IMR-90 (cell line): Measurements from ENCODE around the gene KRT27. TPM values are rescaled to one million over a fixed set of nuclear protein-coding genes. Genes with fewer than 3 reads are reported as not detected.

ENCODE experiments used
- ATAC-seq: fragments of 200-7000 bp; cut with Tn5 transposase; 2 replicates; pipeline ENCODE4 v1.9.1; 2020; ENCODE audit warnings: low read depth, mild to moderate bottlenecking, moderate library complexity
- BruUV-seq: library from RNA; stranded (reverse); fragments of 400-500 nt; replicated peaks from 2 replicates; lab custom pipeline; 2021; lab: Mats Ljungman, UMichigan
- CTCF ChIA-PET: fragments of 300-600 bp; formaldehyde crosslinking; extraction: SDS; loops from one replicate; lab custom pipeline; 2021; ENCODE audit warnings: antibody characterized with exemption; lab: Yijun Ruan, JAX
- POLR2A ChIA-PET: fragments of 300-600 bp; sonication (Branson Sonifier 250); formaldehyde crosslinking; loops from one replicate; lab custom pipeline; 2022; ENCODE audit warnings: antibody characterized with exemption; ENCODE audit not compliant: unreplicated experiment; lab: Charles Lee
- DNase-seq: peaks from one replicate; pipeline ENCODE4 v3.0.0; 2013
- H2AFZ ChIP-seq: replicated peaks from 2 replicates; pipeline ENCODE3; 2013; ENCODE audit warnings: low read length, mild to moderate bottlenecking; ENCODE audit not compliant: poor library complexity
- H2AK5ac ChIP-seq: 2 replicates; pipeline ENCODE4 v1.6.1; 2013; ENCODE audit warnings: low read depth, low read length, inconsistent platforms
- H2AK9ac ChIP-seq: replicated peaks from 2 replicates; pipeline ENCODE3; 2013; ENCODE audit warnings: mild to moderate bottlenecking, low read depth, low read length, moderate library complexity; ENCODE audit not compliant: poor library complexity
- H2BK120ac ChIP-seq: 2 replicates; pipeline ENCODE4 v1.6.1; 2013; ENCODE audit warnings: low read depth, low read length, inconsistent platforms
- H2BK15ac ChIP-seq: 3 replicates; pipeline ENCODE4 v1.6.1; 2013; ENCODE audit warnings: low read depth, low read length, inconsistent platforms
- H2BK20ac ChIP-seq: 2 replicates; pipeline ENCODE4 v1.6.1; 2013; ENCODE audit warnings: low read depth, mild to moderate bottlenecking, inconsistent platforms, low read length, moderate library complexity
- H2BK5ac ChIP-seq: 2 replicates; pipeline ENCODE4 v1.6.1; 2013; ENCODE audit warnings: mild to moderate bottlenecking, low read depth, low read length, inconsistent platforms; ENCODE audit not compliant: poor library complexity, severe bottlenecking
- H3K14ac ChIP-seq: replicated peaks from 2 replicates; pipeline ENCODE4 v1.6.1; 2013; ENCODE audit warnings: low read depth, low read length, inconsistent platforms
- H3K18ac ChIP-seq: 2 replicates; pipeline ENCODE4 v1.6.1; 2013; ENCODE audit warnings: low read depth, low read length, control low read depth
- H3K23ac ChIP-seq: 2 replicates; pipeline ENCODE4 v1.6.1; 2013; ENCODE audit warnings: low read depth, low read length, inconsistent platforms
- H3K27ac ChIP-seq: 2 replicates; pipeline ENCODE4 v1.5.1; 2013; ENCODE audit warnings: mild to moderate bottlenecking, control low read depth, low read length; ENCODE audit not compliant: insufficient read depth
- H3K27me3 ChIP-seq: 2 replicates; pipeline ENCODE4 v1.6.1; 2013; ENCODE audit warnings: low read length; ENCODE audit not compliant: control insufficient read depth, insufficient read depth
- H3K36me3 ChIP-seq: 2 replicates; pipeline ENCODE4 v1.6.1; 2013; ENCODE audit warnings: low read length, mixed read lengths; ENCODE audit not compliant: control insufficient read depth, insufficient read depth
- H3K4ac ChIP-seq: 2 replicates; pipeline ENCODE4 v1.6.1; 2013; ENCODE audit warnings: low read depth, low read length, inconsistent platforms
- H3K4me1 ChIP-seq: 2 replicates; pipeline ENCODE4 v1.6.1; 2013; ENCODE audit warnings: low read length, mixed read lengths; ENCODE audit not compliant: control insufficient read depth, insufficient read depth
- H3K4me2 ChIP-seq: 2 replicates; pipeline ENCODE4 v1.6.1; 2013; ENCODE audit warnings: low read depth, mild to moderate bottlenecking, control low read depth, low read length, moderate library complexity
- H3K4me3 ChIP-seq: 2 replicates; pipeline ENCODE4 v1.5.1; 2013; ENCODE audit warnings: low read depth, mild to moderate bottlenecking, control low read depth, low read length, moderate library complexity; ENCODE audit not compliant: insufficient read depth
- H3K56ac ChIP-seq: 2 replicates; pipeline ENCODE4 v1.6.1; 2013; ENCODE audit warnings: low read length, inconsistent platforms; ENCODE audit not compliant: insufficient read depth; ENCODE audit errors: extremely low read depth
- H3K79me1 ChIP-seq, 2 experiments: 2 replicates each; pipeline ENCODE4 v1.6.1; 2013; ENCODE audit warnings: low read length in 2 of 2, inconsistent platforms in 1 of 2, low read depth in 1 of 2
- H3K9ac ChIP-seq: 2 replicates; pipeline ENCODE4 v1.6.1; 2013; ENCODE audit warnings: low read depth, low read length, control low read depth
- H3K9me1 ChIP-seq: 2 replicates; pipeline ENCODE4 v1.6.1; 2013; ENCODE audit warnings: low read length, inconsistent platforms; ENCODE audit not compliant: insufficient read depth
- H3K9me3 ChIP-seq: 2 replicates; pipeline ENCODE4 v1.6.1; 2013; ENCODE audit warnings: low read length; ENCODE audit not compliant: control insufficient read depth, insufficient read depth
- H4K20me1 ChIP-seq: 2 replicates; pipeline ENCODE4 v1.6.1; 2013; ENCODE audit warnings: low read length, inconsistent platforms; ENCODE audit not compliant: insufficient read depth
- H4K5ac ChIP-seq: 2 replicates; pipeline ENCODE4 v1.6.1; 2013; ENCODE audit warnings: mild to moderate bottlenecking, low read depth, low read length, control low read depth
- H4K8ac ChIP-seq, 2 experiments: 2 replicates each; pipeline ENCODE4 v1.6.1; 2013; ENCODE audit warnings: low read depth in 2 of 2, low read length in 2 of 2, control low read depth in 1 of 2, inconsistent platforms in 1 of 2
- H4K91ac ChIP-seq: 2 replicates; pipeline ENCODE4 v1.6.1; 2013; ENCODE audit warnings: low read depth, low read length, inconsistent platforms; ENCODE audit not compliant: insufficient read depth
- CEBPB ChIP-seq: IDR thresholded peaks from 2 replicates; pipeline ENCODE4 v1.6.1; 2012; ENCODE audit warnings: low read depth, low read length, improper control_type of control experiment
- CHD1 ChIP-seq: IDR thresholded peaks from 2 replicates; pipeline ENCODE4 v1.6.1; 2012; ENCODE audit warnings: low read depth, low read length, improper control_type of control experiment
- CTCF ChIP-seq: conservative IDR thresholded peaks from 2 replicates; pipeline ENCODE4 v1.5.1; 2012; ENCODE audit warnings: mild to moderate bottlenecking, low read depth, low read length, improper control_type of control experiment
- MAZ ChIP-seq: IDR thresholded peaks from 2 replicates; pipeline ENCODE4 v1.6.1; 2012; ENCODE audit warnings: low read depth, mild to moderate bottlenecking, low read length, improper control_type of control experiment, moderate library complexity, borderline replicate concordance
- MXI1 ChIP-seq: IDR thresholded peaks from 2 replicates; pipeline ENCODE4 v1.6.1; 2012; ENCODE audit warnings: low read depth, mild to moderate bottlenecking, low read length, moderate library complexity, borderline replicate concordance
- NFE2L2 ChIP-seq: fragments of 150-350 bp; IDR thresholded peaks from 2 replicates; pipeline ENCODE4 v1.6.1; 2016; ENCODE audit warnings: low read depth, mild to moderate bottlenecking, low read length
- RAD21 ChIP-seq: IDR thresholded peaks from 2 replicates; pipeline ENCODE4 v1.6.1; 2012; ENCODE audit warnings: low read length, improper control_type of control experiment
- SMC3 ChIP-seq: fragments of 150-350 bp; IDR thresholded peaks from 2 replicates; pipeline ENCODE4 v1.6.1; 2016; ENCODE audit warnings: low read depth, mild to moderate bottlenecking, antibody characterized with exemption, low read length, moderate library complexity
- WGBS, 2 experiments: methylation state at CpG; one replicate each; pipeline versions ENCODE4 v1.1.5 to v1.1.7; 2013; ENCODE audit warnings: missing lambda C conversion rate in 2 of 2; ENCODE audit not compliant: insufficient read length in 1 of 2; ENCODE audit errors: extremely low coverage in 2 of 2; 5-methylcytosine and 5-hydroxymethylcytosine counted together
- dilution Hi-C: fragments of 300-500 bp; cut with HindIII; formaldehyde crosslinking; loops from one replicate; pipeline ENCODE4 v1.14.3; 2018; ENCODE audit warnings: low sequenced_read_pairs; ENCODE audit not compliant: unreplicated experiment
- in situ Hi-C: fragments of 300-500 bp; cut with MboI; formaldehyde crosslinking; loops from 3 replicates; pipeline ENCODE4 v1.14.3; 2019; ENCODE audit warnings: low sequenced_read_pairs, inconsistent platforms, mixed read lengths
- intact Hi-C: fragments of 100-400 bp; cut with micrococcal nuclease; formaldehyde crosslinking; loops from 2 replicates; pipeline ENCODE4 v1.10.0; 2022
- polyA plus RNA-seq, 3 experiments: library from polyadenylated mRNA; depleted of rRNA; stranded (reverse); fragments of >200 nt; gene quantifications; 2 replicates each; pipeline ENCODE4 v1.2.3, GENCODE V29; 2012; ENCODE audit warnings: low replicate concordance in 1 of 3
- total RNA-seq: library from RNA; depleted of rRNA; stranded (reverse); fragments of >200 nt; gene quantifications from 2 replicates; pipeline ENCODE4 v1.2.3, GENCODE V29; 2012

Gene KRT27
- total and polyA plus RNA-seq, 2 of the 4 experiments (the other 2 are of a cell fraction), result not detected

- Histone ChIP-seq H3K36me3 (no peaks in the 10 kb centered on the region), H2AFZ (no peak overlapping the region), H3K27me3 (no peaks in the 10 kb centered on the region; the same call in 1 of the 2 replicates), H4K20me1 (no peaks in the 10 kb centered on the region), H3K23ac (peak overlapping the region; percentile 14; the same call in 1 of the 2 replicates), H2AK5ac (peak overlapping the region; percentile 2; the same call in 1 of the 2 replicates), H3K4me2 (peak overlapping the region; percentile 73; the same call in 1 of the 2 replicates), H3K79me1 (no peaks in the 10 kb centered on the region), H3K4me3 (no peak overlapping the region), H3K9ac (no peak overlapping the region), H4K5ac (no peak overlapping the region), H3K56ac (no peak overlapping the region), H2BK5ac (peak overlapping the region; percentile 57), H3K27ac (no peak overlapping the region), H3K14ac (peak overlapping the region; percentile 34; the same call in 1 of the 2 replicates), H2BK120ac (peak overlapping the region; percentile 41; the same call in 1 of the 2 replicates), H3K4me1 (peaks cover 2% of the 10 kb centered on the region; the same call in 1 of the 2 replicates), H3K18ac (peak overlapping the region; percentile 33; the same call in 1 of the 2 replicates), H3K4ac (peak overlapping the region; percentile 26; the same call in 1 of the 2 replicates), H3K9me1 (no peaks in the 10 kb centered on the region), H4K8ac (peak overlapping the region in 1 of 2 experiments; percentile 31; a peak in 1 of 4 replicates), H2BK15ac (peak overlapping the region; percentile 36; the same call in 1 of the 3 replicates), H3K9me3 (no peaks in the 10 kb centered on the region), H4K91ac (no peak overlapping the region), H2AK9ac (no peak overlapping the region), H2BK20ac (peak overlapping the region; percentile 82)
- POLR2A ChIA-PET, result no interaction called here
- ATAC-seq, result peak; percentile 42
- no TSS peak for BruUV-seq
- in situ Hi-C loops (loop anchor here (10.0 kb wide), 2 partner anchors 95 to 745 kb away; no protein-coding TSS in a partner anchor), intact Hi-C loops (no loop called here), dilution Hi-C loops (no loop called here)
- no peak for TF ChIP-seq CTCF
- TF ChIP-seq MAZ, result no peak
- TF ChIP-seq RAD21, result no peak
- TF ChIP-seq MXI1, result no peak
- no peak for TF ChIP-seq CEBPB
- no peak for TF ChIP-seq CHD1
- TF ChIP-seq NFE2L2, result no peak
- TF ChIP-seq SMC3, result no peak
- DNase-seq, result peak; percentile 43
- no CpG with 5 or more reads among the region's 2 CpGs for WGBS, 2 experiments
- CTCF ChIA-PET, result interaction anchor here (0.7 kb wide), 1 partner anchor 199 kb away, joined by 3 read pairs; no protein-coding TSS in a partner anchor
Observed at GRCh38 chr17:40809721-40810421, 27.5 kb upstream of the KRT27 start.
